ENCODE data around the gene IFNL1.

GRCh38 chr19:39262496-39262895, 33.7 kb upstream of the IFNL1 start:
- TF ChIP-seq CTCF (IDR thresholded peaks at IDR 0.05) (no peak), POLR2A (IDR thresholded peaks at IDR 0.05) (no peak)

Measured in uterus (tissue), 2 donors.